Tibial nerve (tissue), 3 donors: ENCODE measurements around the gene CEP295NL.

Experiments used
- CTCF ChIP-seq, 5 experiments: fragments of 200-600 bp in 3 of 5; fragments of 450-650 bp in 2 of 5; sonication (generic) in 3 of 5; IDR thresholded peaks; one replicate each; pipeline ENCODE4 v1.5.1; 2016 to 2019; ENCODE audit warnings: antibody characterized with exemption in 5 of 5, mild to moderate bottlenecking in 3 of 5, moderate library complexity in 2 of 5
- POLR2A ChIP-seq, 2 donors: fragments of 450-650 bp; IDR thresholded peaks; one replicate each; pipeline ENCODE4 v1.6.1; 2017; ENCODE audit warnings: antibody characterized with exemption in 2 of 2, mild to moderate bottlenecking in 2 of 2, moderate library complexity in 2 of 2

- no peak for TF ChIP-seq CTCF (IDR thresholded peaks at IDR 0.05)
- TF ChIP-seq POLR2A (IDR thresholded peaks at IDR 0.05), result no peak
Observed at GRCh38 chr17:78885956-78886355, 17.0 kb downstream of the CEP295NL start.
